HepG2 (cell line): Measurements from ENCODE around the gene CLEC20A. TPM values are rescaled to one million over a fixed set of nuclear protein-coding genes. Genes with fewer than 3 reads are reported as not detected.

Experiments used
- DPF2 ChIP-seq: sonication (generic); formaldehyde crosslinking; IDR thresholded peaks from 2 replicates; pipeline ENCODE4 v1.4.0; 2020; ENCODE audit warnings: mild to moderate bottlenecking, low read depth, missing genetic modification reagents, borderline replicate concordance
- ESRRA ChIP-seq: sonication (generic); formaldehyde crosslinking; IDR thresholded peaks from 2 replicates; pipeline ENCODE4 v1.5.1; 2020; ENCODE audit warnings: mild to moderate bottlenecking, low read depth, missing genetic modification reagents
- FOXK1 ChIP-seq: sonication (generic); formaldehyde crosslinking; IDR thresholded peaks from 2 replicates; pipeline ENCODE4 v1.4.0; 2020; ENCODE audit warnings: low read depth, missing genetic modification reagents, borderline replicate concordance
- GABPB1 ChIP-seq: IDR thresholded peaks from 2 replicates; pipeline ENCODE4 v1.6.1; 2016; ENCODE audit warnings: mild to moderate bottlenecking, missing genetic modification reagents, moderate library complexity, missing compliant biosample characterization
- HOXA3 ChIP-seq: sonication (generic); formaldehyde crosslinking; IDR thresholded peaks from 2 replicates; pipeline ENCODE4 v1.5.0; 2020; ENCODE audit warnings: missing genetic modification reagents
- MED1 ChIP-seq: sonication (generic); formaldehyde crosslinking; IDR thresholded peaks from 2 replicates; pipeline ENCODE4 v1.4.0; 2020; ENCODE audit warnings: missing genetic modification reagents
- MYC ChIP-seq: sonication (generic); formaldehyde crosslinking; IDR thresholded peaks from 2 replicates; pipeline ENCODE4 v1.9.0; 2021; ENCODE audit warnings: missing genetic modification reagents, borderline replicate concordance
- PAWR ChIP-seq: sonication (generic); formaldehyde crosslinking; IDR thresholded peaks from 2 replicates; pipeline ENCODE4 v1.4.0; 2020; ENCODE audit warnings: missing genetic modification reagents, mild to moderate bottlenecking, borderline replicate concordance
- PCBP2 ChIP-seq: fragments of 200-400 bp; formaldehyde crosslinking; optimal IDR thresholded peaks from 2 replicates; pipeline ENCODE3; 2018; ENCODE audit warnings: low read length, low read depth; ENCODE audit not compliant: poor library complexity, severe bottlenecking
- SAFB2 ChIP-seq: sonication (generic); formaldehyde crosslinking; IDR thresholded peaks from 2 replicates; pipeline ENCODE4 v1.5.1; 2020; ENCODE audit warnings: missing genetic modification reagents, low read depth, mild to moderate bottlenecking, borderline replicate concordance
- SMC3 ChIP-seq: IDR thresholded peaks from 2 replicates; pipeline ENCODE4 v1.6.1; 2011; ENCODE audit warnings: low read length, improper control_type of control experiment
- THAP11 ChIP-seq: IDR thresholded peaks from 2 replicates; pipeline ENCODE4 v1.6.1; 2016; ENCODE audit warnings: missing biosample characterization, missing genetic modification reagents
- YY1 ChIP-seq: IDR thresholded peaks from 2 replicates; pipeline ENCODE4 v1.6.1; 2011; ENCODE audit warnings: low read length, low read depth, moderate library complexity, mild to moderate bottlenecking; ENCODE audit not compliant: insufficient read depth, insufficient replicate concordance
- ZNF235 ChIP-seq: sonication (generic); formaldehyde crosslinking; IDR thresholded peaks from 2 replicates; pipeline ENCODE4 v1.8.1; 2023; ENCODE audit warnings: mild to moderate bottlenecking, missing genetic modification reagents, borderline replicate concordance
- ZNF430 ChIP-seq: sonication (generic); formaldehyde crosslinking; IDR thresholded peaks from 2 replicates; pipeline ENCODE4 v1.9.0; 2021; ENCODE audit warnings: mild to moderate bottlenecking, missing genetic modification reagents
- ZNF460 ChIP-seq: sonication (generic); formaldehyde crosslinking; IDR thresholded peaks from 2 replicates; pipeline ENCODE4 v1.5.1; 2020; ENCODE audit warnings: missing genetic modification reagents, mild to moderate bottlenecking, borderline replicate concordance
- ZNF546 ChIP-seq: sonication (generic); formaldehyde crosslinking; conservative IDR thresholded peaks from 2 replicates; pipeline ENCODE4 v1.8.1; 2023; ENCODE audit warnings: mild to moderate bottlenecking, missing genetic modification reagents
- ZNF547 ChIP-seq: sonication (generic); formaldehyde crosslinking; IDR thresholded peaks from 2 replicates; pipeline ENCODE4 v1.5.1; 2020; ENCODE audit warnings: mild to moderate bottlenecking, missing genetic modification reagents
- ZNF569 ChIP-seq: sonication (generic); formaldehyde crosslinking; IDR thresholded peaks from 2 replicates; pipeline ENCODE4 v1.5.0; 2020; ENCODE audit warnings: mild to moderate bottlenecking, missing genetic modification reagents, moderate library complexity, borderline replicate concordance
- ZNF619 ChIP-seq: sonication (generic); formaldehyde crosslinking; IDR thresholded peaks from 2 replicates; pipeline ENCODE4 v1.4.0; 2020; ENCODE audit warnings: mild to moderate bottlenecking, missing genetic modification reagents
- ZNF788 ChIP-seq: sonication (generic); formaldehyde crosslinking; IDR thresholded peaks from 2 replicates; pipeline ENCODE4 v1.5.0; 2020; ENCODE audit warnings: mild to moderate bottlenecking, missing genetic modification reagents, borderline replicate concordance
- ZNF816 ChIP-seq: sonication (generic); formaldehyde crosslinking; IDR thresholded peaks from 2 replicates; pipeline ENCODE4 v1.8.0; 2022; ENCODE audit warnings: missing genetic modification reagents, mild to moderate bottlenecking, borderline replicate concordance
- ZNF891 ChIP-seq: sonication (generic); formaldehyde crosslinking; IDR thresholded peaks from 2 replicates; pipeline ENCODE4 v1.5.0; 2020; ENCODE audit warnings: mild to moderate bottlenecking, missing genetic modification reagents
- ZZZ3 ChIP-seq: sonication (generic); formaldehyde crosslinking; IDR thresholded peaks from 2 replicates; pipeline ENCODE4 v1.4.0; 2020; ENCODE audit warnings: missing genetic modification reagents, mild to moderate bottlenecking, borderline replicate concordance
- polyA plus RNA-seq, 8 experiments: library from polyadenylated mRNA; depleted of rRNA in 3 of 8; stranded (reverse) in 7 of 8; unstranded in 1 of 8; fragments of >200 nt; fragmentation: Illumina TruSeq in 4 of 8; extraction: Trizol in 4 of 8; gene quantifications; 2 replicates each; pipeline versions ENCODE4 v1.2.1 to v1.2.3, GENCODE V29; 2011 to 2016; ENCODE audit warnings: low read depth in 4 of 8, missing spikeins in 1 of 8, mixed read lengths in 1 of 8; ENCODE audit not compliant: insufficient read depth in 1 of 8
- total RNA-seq, 5 experiments: library from RNA; depleted of rRNA; stranded (reverse); fragments of >200 nt; fragmentation: Illumina TruSeq; extraction: Trizol; gene quantifications; 2 replicates each; pipeline ENCODE4 v1.2.3, GENCODE V29; 2016; ENCODE audit warnings: low read depth in 1 of 5
- TF ChIP-seq, protein P1 (sequence below): sonication (generic); formaldehyde crosslinking; IDR thresholded peaks from 2 replicates; pipeline ENCODE4 v1.4.0; 2020; ENCODE audit warnings: missing genetic modification reagents
- TF ChIP-seq, protein P2 (sequence below): sonication (generic); formaldehyde crosslinking; conservative IDR thresholded peaks from 2 replicates; pipeline ENCODE4 v1.8.1; 2023; ENCODE audit warnings: missing genetic modification reagents
- TF ChIP-seq, protein P3 (sequence below): IDR thresholded peaks from 2 replicates; pipeline ENCODE4 v1.6.1; 2018; ENCODE audit warnings: missing genetic modification reagents, mild to moderate bottlenecking, missing compliant biosample characterization
- TF ChIP-seq, protein P4 (sequence below): sonication (generic); formaldehyde crosslinking; IDR thresholded peaks from 2 replicates; pipeline ENCODE4 v1.8.0; 2022; ENCODE audit warnings: low read depth, missing genetic modification reagents

CLEC20A gene
- total and polyA plus RNA-seq, 2 of the 13 experiments (the other 11 are each of a cell fraction or from before 2014, with no cell fraction given): not detected

GRCh38 chr1:178532392-178532791 is 35.6 kb upstream of the CLEC20A start (continued):
- TF ChIP-seq MYC (CRISPR knock-in tag) (0 out of 2 replicates have a peak, but pooled peaks have one; percentile 15), ZNF547 (CRISPR knock-in tag) (peak; percentile 64; the same call in 1 of the 2 replicates), SMC3 (peak; percentile 81), THAP11 (0 out of 2 replicates have a peak, but pooled peaks have one; percentile 21), SAFB2 (CRISPR knock-in tag) (no peak), GABPB1 (CRISPR knock-in tag) (no peak), ZZZ3 (CRISPR knock-in tag) (no peak), ZNF891 (CRISPR knock-in tag) (0 out of 2 replicates have a peak, but pooled peaks have one; percentile 56), ESRRA (CRISPR knock-in tag) (no peak), MED1 (CRISPR knock-in tag) (peak; percentile 40; the same call in 1 of the 2 replicates), ZNF816 (CRISPR knock-in tag) (no peak), PCBP2 (no peak), HOXA3 (CRISPR knock-in tag) (peak; percentile 29; the same call in 1 of the 2 replicates), FOXK1 (CRISPR knock-in tag) (no peak), ZNF569 (CRISPR knock-in tag) (no peak), YY1 (peak; percentile 48), PAWR (no peak), ZNF619 (CRISPR knock-in tag) (no peak), ZNF460 (CRISPR knock-in tag) (no peak), ZNF788 (CRISPR knock-in tag) (no peak), ZNF235 (CRISPR knock-in tag) (no peak), DPF2 (CRISPR knock-in tag) (no peak), ZNF546 (no peak), ZNF430 (CRISPR knock-in tag) (no peak)
- TF ChIP-seq, protein P1, sequence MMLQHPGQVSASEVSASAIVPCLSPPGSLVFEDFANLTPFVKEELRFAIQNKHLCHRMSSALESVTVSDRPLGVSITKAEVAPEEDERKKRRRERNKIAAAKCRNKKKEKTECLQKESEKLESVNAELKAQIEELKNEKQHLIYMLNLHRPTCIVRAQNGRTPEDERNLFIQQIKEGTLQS (CRISPR knock-in tag): no peak
- TF ChIP-seq, protein P2, sequence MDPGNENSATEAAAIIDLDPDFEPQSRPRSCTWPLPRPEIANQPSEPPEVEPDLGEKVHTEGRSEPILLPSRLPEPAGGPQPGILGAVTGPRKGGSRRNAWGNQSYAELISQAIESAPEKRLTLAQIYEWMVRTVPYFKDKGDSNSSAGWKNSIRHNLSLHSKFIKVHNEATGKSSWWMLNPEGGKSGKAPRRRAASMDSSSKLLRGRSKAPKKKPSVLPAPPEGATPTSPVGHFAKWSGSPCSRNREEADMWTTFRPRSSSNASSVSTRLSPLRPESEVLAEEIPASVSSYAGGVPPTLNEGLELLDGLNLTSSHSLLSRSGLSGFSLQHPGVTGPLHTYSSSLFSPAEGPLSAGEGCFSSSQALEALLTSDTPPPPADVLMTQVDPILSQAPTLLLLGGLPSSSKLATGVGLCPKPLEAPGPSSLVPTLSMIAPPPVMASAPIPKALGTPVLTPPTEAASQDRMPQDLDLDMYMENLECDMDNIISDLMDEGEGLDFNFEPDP (CRISPR knock-in tag): no peak
- TF ChIP-seq, protein P3, sequence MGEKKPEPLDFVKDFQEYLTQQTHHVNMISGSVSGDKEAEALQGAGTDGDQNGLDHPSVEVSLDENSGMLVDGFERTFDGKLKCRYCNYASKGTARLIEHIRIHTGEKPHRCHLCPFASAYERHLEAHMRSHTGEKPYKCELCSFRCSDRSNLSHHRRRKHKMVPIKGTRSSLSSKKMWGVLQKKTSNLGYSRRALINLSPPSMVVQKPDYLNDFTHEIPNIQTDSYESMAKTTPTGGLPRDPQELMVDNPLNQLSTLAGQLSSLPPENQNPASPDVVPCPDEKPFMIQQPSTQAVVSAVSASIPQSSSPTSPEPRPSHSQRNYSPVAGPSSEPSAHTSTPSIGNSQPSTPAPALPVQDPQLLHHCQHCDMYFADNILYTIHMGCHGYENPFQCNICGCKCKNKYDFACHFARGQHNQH (CRISPR knock-in tag): peak; percentile 50; the same call in 1 of the 2 replicates
- TF ChIP-seq, protein P4, sequence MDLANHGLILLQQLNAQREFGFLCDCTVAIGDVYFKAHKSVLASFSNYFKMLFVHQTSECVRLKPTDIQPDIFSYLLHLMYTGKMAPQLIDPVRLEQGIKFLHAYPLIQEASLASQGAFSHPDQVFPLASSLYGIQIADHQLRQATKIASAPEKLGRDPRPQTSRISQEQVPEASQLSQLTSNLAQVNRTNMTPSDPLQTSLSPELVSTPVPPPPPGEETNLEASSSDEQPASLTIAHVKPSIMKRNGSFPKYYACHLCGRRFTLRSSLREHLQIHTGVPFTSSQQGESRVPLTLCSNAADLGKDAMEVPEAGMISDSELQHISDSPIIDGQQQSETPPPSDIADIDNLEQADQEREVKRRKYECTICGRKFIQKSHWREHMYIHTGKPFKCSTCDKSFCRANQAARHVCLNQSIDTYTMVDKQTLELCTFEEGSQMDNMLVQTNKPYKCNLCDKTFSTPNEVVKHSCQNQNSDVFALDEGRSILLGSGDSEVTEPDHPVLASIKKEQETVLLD (CRISPR knock-in tag): no peak
